ENCODE data around the gene MUC6. TPM values are rescaled to one million over a fixed set of nuclear protein-coding genes. Genes with fewer than 3 reads are reported as not detected.

The MUC6 gene
- total RNA-seq, 6 experiments from 2014 or later = not detected

DNA sequence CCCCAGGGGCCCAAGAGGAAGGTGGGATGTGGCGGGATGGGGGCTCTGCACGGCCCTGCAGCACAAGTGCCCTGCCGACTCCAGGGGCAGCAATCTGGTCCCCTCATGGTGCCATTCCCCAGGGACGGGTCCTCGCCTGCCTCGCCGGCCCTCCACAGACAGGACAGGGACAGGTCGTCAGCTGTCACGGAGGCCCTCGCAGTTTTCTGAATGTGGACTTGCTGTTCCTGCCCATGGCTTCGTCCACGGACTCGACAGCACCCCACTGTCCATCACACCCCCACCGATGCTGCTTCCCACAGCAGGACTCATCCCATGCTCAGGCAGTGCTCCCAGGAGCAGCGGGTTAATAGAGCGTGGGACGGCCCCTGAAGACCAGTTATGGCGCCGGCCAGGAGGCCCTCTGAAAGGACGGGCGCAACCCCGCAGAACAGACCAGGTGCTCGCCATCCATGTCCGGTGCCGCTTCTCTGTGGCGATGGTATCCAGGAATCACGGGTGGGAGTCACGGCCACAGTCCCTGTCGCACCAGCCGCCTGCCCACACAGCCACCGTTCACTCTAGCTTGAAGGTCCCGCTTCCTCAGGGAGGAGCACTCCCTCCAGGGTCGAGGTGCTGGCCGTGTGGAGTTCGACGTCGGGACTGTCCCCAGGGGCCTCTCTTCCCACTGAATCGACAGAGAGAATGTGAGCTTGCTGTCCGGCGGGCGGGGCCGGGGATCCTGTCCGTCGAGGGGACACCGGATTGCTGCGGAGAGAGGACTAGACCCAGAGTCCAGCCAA, 19.7 kb upstream of the MUC6 start:
- H3K4me3 Mint-ChIP-seq = no peak overlapping the region
- no peaks in the 10 kb centered on the region for H3K9me3 Mint-ChIP-seq
- H3K36me3 Mint-ChIP-seq (ENCODE audit: low read depth) = no peaks in the 10 kb centered on the region
- no peak overlapping the region for H3K27ac Mint-ChIP-seq
- DNase-seq = no peak
- H3K27me3 Mint-ChIP-seq (ENCODE audit: insufficient read depth) = peaks cover 3% of the 10 kb centered on the region
- peaks cover 11% of the 10 kb centered on the region for H3K4me1 Mint-ChIP-seq (ENCODE audit: low read depth)
- TF ChIP-seq CTCF (IDR thresholded peaks at IDR 0.05) = no peak

DNA sequence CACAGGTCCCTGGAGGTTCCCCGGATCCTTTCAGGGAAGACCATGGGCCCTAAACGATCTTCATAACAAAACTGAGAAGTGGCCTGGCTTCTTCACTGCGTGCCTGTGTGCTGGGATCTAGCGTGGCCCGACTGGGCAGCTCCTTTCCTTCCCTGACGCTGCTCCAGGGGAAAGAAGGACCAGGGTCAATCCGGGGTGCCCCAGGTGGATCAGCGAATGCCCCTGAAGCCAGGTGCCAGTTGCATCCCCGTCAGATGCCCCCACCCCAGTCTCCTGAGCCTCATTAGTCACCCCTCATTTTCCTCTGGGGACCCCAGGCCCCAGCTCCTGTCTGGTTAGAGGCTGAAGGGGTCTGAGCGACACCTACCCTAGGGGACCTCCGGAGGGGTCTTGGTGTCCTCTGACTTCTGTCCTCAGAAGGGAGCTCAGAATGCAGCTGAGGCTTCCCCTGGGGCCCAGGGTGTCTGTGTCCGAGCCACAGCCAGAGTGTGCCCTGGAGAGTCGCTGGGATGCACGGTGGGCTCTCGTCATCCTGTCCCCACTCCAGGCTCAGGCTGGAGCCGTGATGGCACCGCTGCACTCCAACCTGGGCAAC, 18.7 kb upstream of the MUC6 start:
- Mint-ChIP-seq H3K36me3 (ENCODE audit: low read depth) (no peaks in the 10 kb centered on the region), H3K9me3 (no peaks in the 10 kb centered on the region), H3K27me3 (ENCODE audit: insufficient read depth) (peaks cover 3% of the 10 kb centered on the region), H3K4me3 (no peak overlapping the region), H3K4me1 (ENCODE audit: low read depth) (peaks cover 1% of the 10 kb centered on the region), H3K27ac (no peak overlapping the region)
- DNase-seq = no peak
- no peak for TF ChIP-seq CTCF (IDR thresholded peaks at IDR 0.05)

- H3K27ac Mint-ChIP-seq = no peak overlapping the region
- no peaks in the 10 kb centered on the region for H3K36me3 Mint-ChIP-seq (ENCODE audit: low read depth)
- H3K4me1 Mint-ChIP-seq (ENCODE audit: low read depth) = no peaks in the 10 kb centered on the region; the same call in 1 of the 2 replicates
- H3K9me3 Mint-ChIP-seq = no peaks in the 10 kb centered on the region
- H3K4me3 Mint-ChIP-seq = no peak overlapping the region
- DNase-seq = peak; percentile 11
- peak; percentile 23 for TF ChIP-seq CTCF (IDR thresholded peaks at IDR 0.05)
- H3K27me3 Mint-ChIP-seq (ENCODE audit: insufficient read depth) = peaks cover 3% of the 10 kb centered on the region
Observed at GRCh38 chr11:1054143-1055108, 17.9 kb upstream of the MUC6 start.

GRCh38 chr11:1053121-1053901, 16.8 kb upstream of the MUC6 start:
- no peak overlapping the region for H3K4me3 Mint-ChIP-seq
- DNase-seq = no peak
- peaks cover 4% of the 10 kb centered on the region for H3K27me3 Mint-ChIP-seq (ENCODE audit: insufficient read depth)
- no peaks in the 10 kb centered on the region; the same call in 1 of the 2 replicates for H3K4me1 Mint-ChIP-seq (ENCODE audit: low read depth)
- no peak overlapping the region for H3K27ac Mint-ChIP-seq
- H3K9me3 Mint-ChIP-seq = no peaks in the 10 kb centered on the region
- H3K36me3 Mint-ChIP-seq (ENCODE audit: low read depth) = no peaks in the 10 kb centered on the region
- TF ChIP-seq CTCF (IDR thresholded peaks at IDR 0.05) = 0 out of 2 replicates have a peak, but pooled peaks have one; percentile 16
